WI38 (cell line): ENCODE measurements around the gene DRICH1.
"Not testable (repeated sequence)": the region's sequence is repeated elsewhere in the genome, so short reads cannot be mapped to it uniquely, and the experiment has no call there.

Experiments
- H3K4me3 ChIP-seq: 2 replicates; pipeline ENCODE4 v1.5.1; 2011; ENCODE audit warnings: low read depth, mild to moderate bottlenecking, control low read depth, low read length
- CTCF ChIP-seq: IDR thresholded peaks from 2 replicates; pipeline ENCODE4 v1.5.1; 2012; ENCODE audit warnings: low read depth, mild to moderate bottlenecking, control low read depth, low read length

The DRICH1 gene

GRCh38 chr22:23565305-23565914 lies 66.7 kb downstream of the DRICH1 start:
- H3K4me3 ChIP-seq = no peak overlapping the region
- TF ChIP-seq CTCF = no peak

DNA sequence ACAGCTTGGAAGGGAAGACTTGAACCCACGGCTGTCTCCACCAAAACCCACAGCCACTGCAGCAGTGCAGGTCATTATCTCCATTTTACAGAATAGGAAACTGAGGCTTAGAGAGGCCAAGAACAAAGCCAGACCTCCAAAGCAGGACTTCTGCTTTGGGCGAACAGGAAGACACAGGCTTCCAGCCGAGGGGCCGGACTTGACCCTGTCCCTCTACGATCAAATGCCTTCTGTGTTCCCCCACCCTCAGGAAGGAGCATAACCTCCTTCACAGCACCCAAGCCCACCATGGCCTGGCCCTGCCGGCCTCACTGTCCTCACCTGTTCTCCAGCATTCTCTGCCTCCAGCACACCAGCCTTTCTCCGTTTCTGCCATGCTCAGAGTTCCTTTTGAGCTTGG lies 67.8 kb downstream of the DRICH1 start:
- H3K4me3 ChIP-seq = no peak overlapping the region
- TF ChIP-seq CTCF = no peak

DNA sequence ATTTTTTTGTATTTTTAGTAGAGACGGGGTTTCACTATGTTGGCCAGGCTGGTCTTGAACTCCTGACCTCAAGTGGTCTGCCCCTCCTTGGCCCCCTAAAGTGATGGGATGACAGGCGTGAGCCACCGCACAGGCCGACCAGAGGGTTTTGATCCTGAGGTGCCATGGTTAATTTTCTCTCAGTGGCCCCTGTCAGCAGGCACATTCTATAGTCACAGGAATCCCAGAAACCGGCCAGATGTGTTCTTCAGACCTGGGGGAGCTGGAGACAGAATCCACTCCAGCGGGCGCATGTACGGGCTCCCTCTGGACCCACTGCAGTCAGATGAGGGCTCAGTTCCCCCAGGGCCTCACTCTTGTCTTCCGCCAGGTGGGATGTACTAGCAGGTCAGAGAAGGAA lies 69.0 kb downstream of the DRICH1 start:
- no peak for TF ChIP-seq CTCF
- no peak overlapping the region for H3K4me3 ChIP-seq

DNA sequence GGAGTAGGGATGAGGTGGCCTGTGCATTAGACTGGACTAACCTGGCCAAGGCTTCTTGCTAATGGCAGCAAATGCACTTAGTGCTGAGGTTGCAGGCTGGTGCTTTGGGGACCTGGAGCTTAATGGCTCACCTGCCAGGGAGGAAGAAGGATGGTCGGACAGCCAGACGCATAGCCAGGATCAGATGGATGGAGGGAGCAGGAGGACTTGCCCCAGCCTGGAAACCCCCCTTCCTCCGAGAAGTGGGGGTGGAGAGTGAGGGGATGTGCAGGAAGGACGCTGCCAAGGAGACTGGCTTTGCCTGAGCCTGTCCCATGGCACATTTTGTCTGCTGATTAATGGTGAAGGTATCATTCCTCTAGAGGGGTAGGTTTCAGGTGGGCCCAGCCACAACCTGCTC lies 69.9 kb downstream of the DRICH1 start:
- TF ChIP-seq CTCF = no peak
- no peak overlapping the region for H3K4me3 ChIP-seq

- not testable (repeated sequence) for H3K4me3 ChIP-seq
These were observed 71.1 kb downstream of the DRICH1 start for GRCh38 chr22:23561025-23561510.

- not testable (repeated sequence) for H3K4me3 ChIP-seq
These were observed 71.9 kb downstream of the DRICH1 start for GRCh38 chr22:23560215-23560614.
